ENCODE results near the gene SPG21.

SPG21 gene

GRCh38 chr15:64990168-64990470, 405 bp upstream of the SPG21 start (continued):
- 0 out of 2 replicates have a peak, but pooled peaks have one; percentile 24 for TF ChIP-seq KLF7 (tag by site-specific recombination; IDR thresholded peaks at IDR 0.05; ENCODE audit: borderline replicate concordance)
- TF ChIP-seq ZNF610 (tag by site-specific recombination; IDR thresholded peaks at IDR 0.05; ENCODE audit: borderline replicate concordance) = 0 out of 2 replicates have a peak, but pooled peaks have one; percentile 20
- no peak for TF ChIP-seq ZNF221 (tag by site-specific recombination; IDR thresholded peaks at IDR 0.05; ENCODE audit: borderline replicate concordance)
- TF ChIP-seq GLI2 (tag by site-specific recombination; IDR thresholded peaks at IDR 0.05; ENCODE audit: borderline replicate concordance, low read depth) = no peak
- peak; percentile 61; the same call in 1 of the 2 replicates for TF ChIP-seq ZNF513 (tag by site-specific recombination; IDR thresholded peaks at IDR 0.05)
- no peak for TF ChIP-seq ATF2 (tag by site-specific recombination; IDR thresholded peaks at IDR 0.05; ENCODE audit: low read depth)

GRCh38 chr15:64987136-64987535, 2.6 kb downstream of the SPG21 start:
- TF ChIP-seq ZNF133 (tag by site-specific recombination; IDR thresholded peaks at IDR 0.05) = peak; percentile 48; the same call in 1 of the 2 replicates
- TF ChIP-seq ZNF366 (tag by site-specific recombination; conservative IDR thresholded peaks at IDR 0.05) = no peak
- TF ChIP-seq ZNF114 (tag by site-specific recombination; IDR thresholded peaks at IDR 0.05) = no peak
- POLR2A ChIA-PET = no interaction called here
- H3K36me3 ChIP-seq (ENCODE audit: control insufficient read depth in 2 of 2, insufficient read depth in 1 of 2, low read length in 2 of 2) = no peaks in the 10 kb centered on the region; a peak in 1 of 3 replicates
- no peak overlapping the region for H3K27ac ChIP-seq (ENCODE audit: extremely low read depth, low read depth, low read length)
- no peaks in the 10 kb centered on the region for H3K9me3 ChIP-seq (ENCODE audit: control insufficient read depth, insufficient read depth, low read depth, low read length)
- no peaks in the 10 kb centered on the region for H3K4me1 ChIP-seq (ENCODE audit: control insufficient read depth, insufficient read depth, low read length)
- CTCF ChIA-PET = no interaction called here
- H3K4me3 ChIP-seq (ENCODE audit: low read depth, low read length) = no peak overlapping the region

GRCh38 chr15:64985366-64986033, 4.2 kb downstream of the SPG21 start:
- Histone ChIP-seq H3K4me3 (ENCODE audit: low read depth, low read length) (no peak overlapping the region), H3K27ac (ENCODE audit: extremely low read depth, low read depth, low read length) (no peak overlapping the region), H3K9me3 (ENCODE audit: control insufficient read depth, insufficient read depth, low read depth, low read length) (no peaks in the 10 kb centered on the region), H3K4me1 (ENCODE audit: control insufficient read depth, insufficient read depth, low read length) (no peaks in the 10 kb centered on the region), H3K36me3 (ENCODE audit: control insufficient read depth in 2 of 2, insufficient read depth in 1 of 2, low read length in 2 of 2) (no peaks in the 10 kb centered on the region; a peak in 1 of 3 replicates)
- CTCF ChIA-PET = no interaction called here
- TF ChIP-seq ZNF211 (tag by site-specific recombination; IDR thresholded peaks at IDR 0.05; ENCODE audit: low read depth) = no peak
- no peak for TF ChIP-seq ZNF530 (tag by site-specific recombination; IDR thresholded peaks at IDR 0.05; ENCODE audit: low read depth)
- no peak for TF ChIP-seq GFI1B (tag by site-specific recombination; IDR thresholded peaks at IDR 0.05)
- no peak for TF ChIP-seq ZNF416 (tag by site-specific recombination; IDR thresholded peaks at IDR 0.05)
- no peak for TF ChIP-seq ZNF639 (tag by site-specific recombination; IDR thresholded peaks at IDR 0.05)
- no peak for TF ChIP-seq ZNF280D (tag by site-specific recombination; IDR thresholded peaks at IDR 0.05)
- POLR2A ChIA-PET = no interaction called here
